Activated CD8-positive, alpha-beta memory T cell treated with anti-CD3 and anti-CD28 coated beads, Interleukin-2, amount 50 U/mL, for 24 hours (primary cell): ENCODE measurements around the gene IL4I1.

ENCODE experiments used
- DNase-seq: peaks from one replicate; pipeline ENCODE4 v3.0.0-alpha.2; 2020; ENCODE audit errors: extremely low read depth

The IL4I1 gene

DNA sequence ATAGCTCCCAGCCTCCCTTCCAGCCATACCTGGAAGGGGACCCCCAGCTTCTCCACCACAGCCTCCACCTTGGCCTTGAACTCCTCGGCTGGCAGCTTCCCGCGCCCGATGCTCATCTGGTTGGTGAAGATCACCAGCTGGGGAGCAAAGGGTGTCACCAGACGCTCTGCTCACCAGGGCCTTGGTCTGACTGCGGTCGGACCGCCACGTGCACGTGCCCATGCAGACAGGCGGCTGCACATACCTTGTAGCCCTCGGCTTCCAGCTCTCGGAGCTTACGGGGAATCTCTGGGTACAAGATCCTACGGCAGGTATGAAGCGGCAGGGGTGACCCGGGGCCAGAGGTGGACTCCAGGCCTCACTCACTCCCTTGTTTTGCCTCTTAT is 32.8 kb downstream of the IL4I1 start:
- no peak for DNase-seq

DNA sequence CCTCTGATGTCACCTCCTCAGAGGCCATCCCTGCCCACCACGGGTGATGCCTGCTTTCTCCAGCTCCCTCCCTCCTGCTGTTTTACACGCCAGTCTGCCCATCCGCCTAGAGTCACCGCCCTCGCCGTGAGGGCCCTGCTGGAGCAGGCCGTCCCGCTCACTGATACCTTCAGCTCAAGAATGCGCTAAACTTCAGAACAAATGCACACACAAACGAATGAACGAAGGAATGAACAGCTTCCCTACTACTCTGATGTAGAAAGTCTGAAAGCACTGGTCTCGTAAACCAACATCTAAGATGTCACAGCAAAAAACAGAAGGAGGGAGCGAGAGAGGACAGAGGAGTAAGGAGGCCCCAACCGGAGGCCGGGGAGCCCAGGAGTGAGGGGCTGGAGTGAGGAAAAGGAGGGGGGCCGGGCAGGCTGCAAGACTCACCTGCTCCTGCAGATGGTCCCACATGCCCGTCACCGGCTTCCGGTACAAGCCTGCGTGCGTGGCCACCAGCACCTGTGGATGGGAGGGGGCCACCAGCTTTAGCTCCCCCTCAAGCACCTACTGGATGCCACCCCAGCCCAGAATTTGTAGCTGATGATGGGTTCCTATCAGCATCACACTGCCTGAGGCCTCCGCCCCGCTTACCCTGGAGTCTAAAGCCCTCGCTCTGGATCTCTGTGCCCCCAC is 33.3 kb downstream of the IL4I1 start:
- DNase-seq: no peak

DNA sequence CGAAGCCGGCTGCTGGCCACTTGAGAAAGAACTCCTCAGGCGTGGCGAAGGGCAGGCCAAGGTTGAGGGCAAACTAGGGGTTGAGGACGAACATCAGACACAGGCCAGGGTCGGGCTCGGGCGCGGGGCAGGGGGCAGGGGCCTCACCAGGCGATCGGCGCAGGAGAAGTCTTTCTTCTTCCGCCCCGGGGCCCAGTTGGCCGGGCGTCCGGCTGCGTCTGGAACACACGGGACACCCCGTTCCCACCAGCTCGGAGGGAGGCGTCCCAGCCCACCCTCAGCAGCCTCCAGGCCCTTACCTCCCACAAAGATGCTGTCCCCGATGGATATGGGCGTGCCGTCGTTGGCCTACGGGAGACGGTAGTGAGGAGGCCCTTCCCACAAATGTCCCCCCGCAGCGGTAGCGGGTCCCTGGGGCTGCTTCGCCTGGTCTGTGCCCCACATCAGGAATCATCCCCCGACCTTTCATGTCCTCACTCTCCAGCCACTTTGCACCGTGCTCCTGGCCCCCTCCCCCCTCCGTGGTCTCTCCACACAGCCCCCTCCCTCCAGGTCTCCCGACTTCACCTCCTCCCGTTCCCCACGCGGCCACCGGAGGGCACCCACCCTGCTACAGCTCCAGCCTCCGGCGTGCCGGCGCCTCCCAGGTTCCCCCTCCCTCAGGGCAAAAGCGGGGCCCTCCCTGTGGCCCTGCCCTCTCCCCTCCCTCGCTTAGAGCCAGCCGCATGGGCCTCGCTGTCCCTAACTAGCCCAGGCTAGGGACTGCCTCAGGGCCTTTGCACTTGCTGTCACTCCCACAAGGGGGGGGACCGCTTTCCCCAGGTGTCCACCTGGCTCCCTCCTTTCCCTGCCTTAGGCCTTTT is 34.1 kb downstream of the IL4I1 start:
- DNase-seq: no peak

DNA sequence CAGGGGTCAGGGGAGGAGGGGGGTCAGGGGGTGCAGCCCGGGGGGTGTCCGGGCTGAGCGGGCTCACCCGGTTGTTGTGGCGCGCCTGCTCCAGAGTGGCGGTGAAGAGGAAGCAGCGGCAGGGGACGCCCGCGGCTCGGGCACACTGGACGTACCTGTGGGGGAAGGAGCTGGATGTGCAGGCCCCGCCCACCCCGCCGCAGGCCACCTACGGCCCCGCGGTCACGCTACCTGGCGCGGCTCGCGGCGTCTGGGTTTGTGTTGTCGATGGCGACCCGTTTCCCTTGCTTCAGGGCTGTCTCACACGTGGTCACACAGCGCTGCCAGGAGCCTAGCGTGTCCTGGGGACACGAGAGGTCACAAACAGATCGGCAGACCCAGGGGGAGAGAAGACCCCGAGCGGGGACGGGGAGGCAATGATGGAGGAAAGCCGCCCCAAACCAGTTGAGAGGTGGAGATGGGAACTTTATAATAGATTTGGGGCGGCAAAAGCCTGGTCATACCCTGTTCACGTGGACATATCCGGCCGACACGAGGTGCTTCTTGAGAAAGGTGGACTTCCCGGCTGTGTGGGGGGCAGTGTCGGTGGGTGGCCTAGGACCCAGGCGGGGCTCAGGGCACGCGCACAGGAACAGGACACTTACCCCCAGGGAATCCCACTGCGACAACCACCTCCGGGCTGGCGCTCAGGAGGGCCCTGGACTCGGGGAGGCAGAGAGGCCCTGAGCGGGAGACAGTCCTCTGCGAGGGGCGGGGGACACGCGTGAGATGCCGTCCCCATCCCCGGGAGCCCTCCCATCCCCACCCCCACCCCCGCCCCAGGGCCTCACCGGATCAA is 34.9 kb downstream of the IL4I1 start:
- DNase-seq: no peak

DNA sequence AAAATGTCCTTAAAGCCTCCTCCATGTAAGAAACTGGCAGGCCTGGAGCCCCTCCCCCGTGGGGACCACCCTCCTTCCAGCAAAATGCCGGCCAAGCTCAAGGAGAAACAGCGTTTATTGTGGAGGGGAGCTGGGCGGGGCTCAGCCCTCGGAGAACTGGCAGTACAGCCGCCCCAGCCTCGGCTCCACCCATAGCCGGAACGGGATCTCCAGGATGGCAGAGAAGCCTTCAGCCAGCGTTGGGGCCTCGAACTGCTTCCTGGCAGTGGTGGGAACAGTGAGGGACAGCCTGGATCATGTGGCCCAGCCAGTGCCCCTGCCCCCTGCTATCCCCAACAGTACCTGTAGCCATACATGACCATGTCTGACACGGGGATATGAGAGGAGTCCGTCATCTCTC is 35.6 kb downstream of the IL4I1 start:
- DNase-seq: no peak

DNA sequence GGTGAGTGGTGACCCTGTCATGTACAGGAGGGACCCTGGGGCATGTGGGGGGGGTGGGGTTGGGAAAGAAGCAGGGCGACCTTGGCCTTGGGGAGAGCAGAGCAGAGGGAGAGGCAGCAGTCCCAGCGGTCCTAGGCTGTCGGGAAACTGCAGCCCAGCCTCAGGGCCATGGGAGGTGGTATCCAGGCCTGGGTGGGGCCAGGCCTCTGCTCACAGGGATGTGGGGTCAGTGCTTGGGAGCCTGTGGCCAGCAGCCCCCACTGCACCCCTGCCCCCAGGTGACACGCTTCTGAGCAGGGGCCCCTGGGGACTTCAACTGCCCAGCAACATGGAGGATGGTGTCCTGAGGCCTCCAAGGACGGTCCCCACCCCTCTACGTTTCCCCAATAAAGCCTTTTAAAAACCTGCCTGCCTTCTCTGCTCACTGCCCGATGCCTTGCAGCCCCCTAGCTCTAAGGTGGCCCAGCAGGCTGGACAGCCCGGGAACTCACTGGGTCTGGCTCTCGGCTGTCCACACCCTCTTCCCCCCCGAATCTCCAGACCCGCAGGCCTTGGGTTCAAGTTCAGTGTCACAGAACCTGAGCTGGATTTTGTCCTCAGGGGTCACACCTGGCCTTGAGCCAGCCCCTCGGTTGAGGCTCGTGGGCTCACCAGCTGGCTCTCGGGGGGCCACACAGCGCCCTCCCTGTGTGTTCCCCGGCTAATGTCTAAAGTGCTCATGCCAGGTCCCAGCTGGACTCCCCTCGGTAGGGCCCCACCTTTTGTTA is 36.2 kb downstream of the IL4I1 start:
- no peak for DNase-seq

DNA sequence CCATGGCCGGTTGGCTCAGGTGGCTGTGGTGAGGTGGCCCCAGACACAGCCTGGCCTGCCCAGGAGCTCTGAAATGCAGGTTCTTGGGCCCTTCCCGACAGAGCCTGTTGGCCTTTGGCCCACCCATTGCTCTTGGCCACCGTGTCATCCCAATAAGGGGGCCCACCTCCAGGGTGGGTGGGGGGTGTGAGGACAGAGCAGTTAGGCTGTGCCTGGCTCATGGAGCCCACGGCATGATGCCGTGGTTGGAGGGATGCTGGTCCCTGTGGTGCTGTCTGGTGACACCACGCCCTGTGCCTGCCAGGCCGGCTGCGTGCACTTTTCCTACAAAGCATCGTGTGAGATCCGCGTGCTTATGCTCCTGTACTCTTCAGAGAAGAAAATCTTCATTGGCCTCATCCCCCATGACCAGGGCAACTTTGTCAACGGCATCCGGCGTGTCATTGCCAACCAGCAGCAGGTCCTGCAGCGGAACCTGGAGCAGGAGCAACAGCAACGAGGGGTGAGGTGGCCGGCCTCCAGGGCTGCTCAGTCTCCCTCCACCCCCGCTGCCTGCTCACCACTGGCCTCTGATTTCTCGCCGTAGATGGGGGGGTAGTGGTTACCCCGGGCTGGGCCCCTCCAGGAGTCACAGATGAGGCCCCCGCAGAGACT is 36.9 kb downstream of the IL4I1 start:
- DNase-seq: no peak

DNA sequence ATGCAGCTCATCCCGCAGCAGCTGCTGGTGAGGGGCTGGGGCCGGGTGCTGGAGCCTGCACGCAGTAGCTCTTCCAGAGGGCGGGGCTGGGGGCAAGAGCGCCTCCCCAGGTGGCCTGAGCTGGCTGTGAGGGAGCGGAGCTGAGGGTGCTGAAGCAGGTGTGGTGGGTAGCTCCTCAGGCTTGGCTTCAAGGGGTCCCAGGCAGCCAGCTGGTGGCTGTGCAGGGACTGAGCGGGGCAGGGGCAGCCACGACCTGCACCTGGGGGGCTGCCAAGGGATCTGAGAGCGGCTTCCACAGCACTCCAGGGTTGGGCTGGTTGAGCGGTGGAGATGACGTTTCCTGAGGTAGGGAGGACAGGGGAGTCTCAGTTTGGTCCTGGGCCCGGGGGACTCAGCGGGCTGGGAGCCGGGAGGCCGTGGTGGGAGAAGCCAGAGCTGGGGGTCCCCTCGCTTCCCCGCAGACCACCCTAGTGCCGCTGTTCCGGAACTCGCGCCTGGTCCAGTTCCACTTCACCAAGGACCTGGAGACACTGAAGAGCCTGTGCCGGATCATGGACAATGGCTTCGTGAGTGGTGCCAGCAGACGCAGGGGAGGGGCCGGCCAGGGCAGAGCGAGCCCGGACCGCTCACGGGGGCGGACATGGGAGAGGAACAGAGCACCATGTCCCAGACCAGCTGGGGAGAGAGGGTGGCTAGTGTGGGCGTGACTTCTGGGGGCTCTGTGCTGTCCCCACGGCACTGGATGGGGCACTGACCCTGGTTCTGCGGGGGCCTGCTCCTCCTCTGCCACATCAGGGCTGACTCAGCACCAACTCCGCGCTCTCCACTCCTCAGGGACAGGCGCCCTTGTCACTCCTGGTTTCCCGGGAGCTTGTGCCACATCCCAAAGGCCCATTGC is 38.4 kb downstream of the IL4I1 start:
- no peak for DNase-seq

DNA sequence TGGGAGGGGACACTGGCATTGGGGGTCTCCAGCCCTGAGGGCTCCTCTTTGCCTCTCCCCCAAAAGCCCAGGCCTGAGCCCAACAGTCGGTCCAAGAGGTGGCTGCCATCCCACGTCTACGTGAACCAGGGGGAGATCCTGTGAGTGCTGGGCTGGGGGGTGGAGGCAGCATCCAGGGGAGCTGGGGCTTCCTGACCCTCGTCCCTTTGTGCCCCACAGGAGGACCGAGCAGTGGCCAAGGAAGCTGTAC is 38.9 kb downstream of the IL4I1 start:
- DNase-seq: no peak

DNA sequence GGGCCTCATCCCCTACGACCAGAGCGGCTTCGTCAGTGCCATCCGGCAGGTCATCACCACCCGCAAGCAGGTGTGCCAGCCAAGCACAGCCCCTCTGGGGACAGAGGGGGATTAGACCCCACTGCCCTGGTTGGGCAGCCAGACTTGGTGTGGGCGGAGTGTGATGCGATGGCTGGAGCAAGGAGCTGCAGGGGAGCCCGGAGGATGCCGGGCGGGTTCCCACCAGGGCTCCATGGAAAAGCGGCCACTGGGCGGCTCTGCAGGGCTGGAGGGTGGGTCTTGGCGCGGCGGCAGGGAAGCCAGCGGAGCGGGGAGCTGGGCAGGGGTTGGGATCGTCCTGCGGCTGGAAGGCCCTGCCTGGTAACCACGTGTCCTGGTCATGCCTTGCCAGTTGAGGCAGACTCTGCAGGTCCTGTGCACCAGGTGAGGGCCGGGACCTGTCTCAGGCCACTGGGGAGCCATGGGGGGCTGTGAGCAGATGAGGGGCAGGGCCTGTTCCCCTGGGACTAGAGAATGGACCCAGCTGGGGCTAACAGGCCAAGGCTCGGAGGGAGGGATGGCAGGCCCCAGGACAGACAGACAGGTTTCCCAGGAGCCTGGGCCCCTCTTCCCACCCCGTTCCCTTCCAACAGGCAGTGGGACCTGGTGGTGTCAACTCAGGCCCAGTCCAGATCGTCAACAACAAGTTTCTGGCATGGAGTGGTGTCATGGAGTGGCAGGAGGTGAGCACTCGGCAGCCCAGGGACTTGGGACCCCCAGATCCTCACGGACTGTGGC is 39.4 kb downstream of the IL4I1 start:
- no peak for DNase-seq

DNA sequence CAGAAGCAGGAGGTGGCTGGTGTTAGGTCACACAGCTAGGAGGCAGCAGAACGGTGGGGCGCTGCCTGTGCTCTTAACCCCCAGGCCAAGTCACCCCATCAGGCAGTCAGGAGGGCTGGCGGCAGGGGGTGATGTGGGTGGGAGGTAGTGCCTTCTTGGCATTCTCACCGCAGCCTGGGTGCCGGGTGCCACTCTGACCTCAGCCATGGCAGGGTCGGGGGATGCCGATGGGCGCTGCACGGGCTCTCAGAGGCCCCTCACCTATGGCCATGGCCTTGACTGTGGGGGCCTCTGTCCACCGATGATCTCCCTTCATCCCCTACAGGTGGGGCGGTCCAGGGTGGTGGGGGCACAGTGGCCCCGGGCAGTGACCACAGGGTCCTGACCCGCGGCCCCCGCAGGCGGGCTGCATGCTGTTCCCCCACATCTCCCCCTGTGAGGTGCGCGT is 40.1 kb downstream of the IL4I1 start:
- DNase-seq: no peak

DNA sequence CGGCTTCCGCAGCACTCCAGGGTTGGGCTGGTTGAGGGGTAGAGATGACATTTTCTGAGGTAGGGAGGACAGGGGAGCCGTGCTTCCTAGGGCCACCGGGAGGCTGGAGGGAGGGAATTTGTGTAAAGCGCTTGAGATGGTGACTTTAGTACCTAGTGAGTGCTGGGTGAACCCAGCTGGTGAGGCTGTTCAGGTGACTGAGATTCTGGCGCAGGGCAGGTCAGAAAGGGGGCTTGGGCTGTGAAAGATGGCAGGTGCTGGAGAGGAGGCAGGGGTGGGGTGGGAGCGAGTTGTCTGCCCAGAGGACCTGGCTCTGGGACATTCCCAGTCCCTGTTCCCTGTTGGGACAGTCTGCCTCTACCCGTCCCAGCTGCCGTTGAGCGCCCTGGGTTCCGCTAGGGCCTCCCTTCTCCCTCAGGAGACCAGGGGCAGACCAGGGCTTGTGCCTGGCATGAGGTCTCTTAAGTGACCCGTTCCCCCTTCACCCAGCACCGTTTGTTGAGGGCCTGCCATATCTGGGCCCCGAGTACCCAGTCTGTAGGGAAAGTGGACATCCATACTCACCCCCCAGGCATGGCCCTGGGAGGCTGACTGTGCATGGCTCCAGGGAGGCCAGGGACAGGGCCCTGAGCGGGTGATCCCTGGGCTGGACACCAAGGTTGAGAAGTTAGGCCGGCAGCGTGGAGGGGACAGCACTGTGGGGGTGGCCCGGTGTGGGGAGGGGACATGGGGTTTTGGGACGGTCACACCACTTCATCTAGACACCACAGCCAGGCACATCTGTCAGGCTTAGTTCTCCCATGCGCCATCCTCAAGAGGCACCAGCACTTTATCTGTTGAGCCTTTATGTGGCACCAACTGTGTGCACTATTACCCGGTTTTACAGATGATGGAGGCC is 40.8 kb downstream of the IL4I1 start:
- DNase-seq: no peak

DNA sequence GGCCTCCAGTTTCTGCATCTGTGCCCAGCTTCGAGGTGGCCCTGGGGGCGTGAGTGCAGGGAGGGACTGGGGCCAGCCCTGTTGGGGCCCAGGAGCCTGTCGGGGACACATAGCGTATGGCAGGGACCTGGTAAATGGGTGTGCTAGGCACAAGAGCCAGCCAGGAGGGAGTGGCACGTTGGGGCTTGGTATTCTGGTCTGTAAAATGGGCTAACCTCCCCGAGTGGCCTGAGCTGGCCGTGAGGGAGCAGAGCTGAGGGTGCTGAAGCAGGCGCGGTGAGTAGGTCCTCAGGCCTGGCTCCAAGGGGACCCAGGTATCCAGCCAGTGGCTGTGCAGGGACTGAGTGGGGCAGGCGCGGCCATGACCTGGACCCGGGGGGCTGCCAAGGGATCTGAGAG is 41.4 kb downstream of the IL4I1 start:
- no peak for DNase-seq

DNA sequence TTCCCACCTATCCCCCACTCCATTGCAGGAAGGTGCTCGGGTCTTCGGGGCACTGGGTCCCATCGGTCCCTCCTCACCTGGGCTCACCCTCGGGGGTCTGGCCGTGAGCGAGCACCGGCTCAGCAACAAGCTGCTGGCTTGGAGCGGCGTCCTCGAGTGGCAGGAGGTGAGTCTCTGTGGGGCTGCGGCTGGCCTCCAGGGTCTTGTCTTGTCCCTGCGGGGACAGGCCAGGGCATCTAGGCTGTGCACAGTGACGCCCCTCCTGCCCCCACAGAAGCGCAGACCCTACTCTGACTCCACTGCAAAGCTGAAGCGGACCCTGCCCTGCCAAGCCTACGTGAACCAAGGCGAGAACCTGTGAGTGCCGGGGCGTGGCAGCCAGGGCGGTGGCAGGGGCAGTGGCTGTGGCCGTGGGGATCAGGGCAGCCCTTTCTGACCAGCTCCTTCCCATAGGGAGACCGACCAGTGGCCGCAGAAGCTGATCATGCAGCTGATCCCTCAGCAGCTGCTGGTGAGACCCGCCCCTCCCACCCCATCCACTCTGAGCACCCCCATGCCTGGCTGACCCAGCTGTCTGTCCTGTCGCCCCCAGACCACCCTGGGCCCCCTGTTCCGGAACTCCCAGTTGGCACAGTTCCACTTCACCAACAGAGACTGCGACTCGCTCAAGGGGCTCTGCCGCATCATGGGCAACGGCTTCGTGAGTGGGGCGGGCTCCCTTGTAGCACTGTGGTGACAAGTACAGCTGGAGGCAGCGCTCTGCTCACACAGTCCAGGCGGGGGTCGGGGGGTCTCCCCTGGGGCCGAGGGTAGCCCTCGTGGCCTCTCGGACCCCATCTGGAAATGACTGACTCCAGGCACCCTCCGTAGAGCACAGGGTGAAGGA is 42.1 kb downstream of the IL4I1 start:
- DNase-seq: no peak

DNA sequence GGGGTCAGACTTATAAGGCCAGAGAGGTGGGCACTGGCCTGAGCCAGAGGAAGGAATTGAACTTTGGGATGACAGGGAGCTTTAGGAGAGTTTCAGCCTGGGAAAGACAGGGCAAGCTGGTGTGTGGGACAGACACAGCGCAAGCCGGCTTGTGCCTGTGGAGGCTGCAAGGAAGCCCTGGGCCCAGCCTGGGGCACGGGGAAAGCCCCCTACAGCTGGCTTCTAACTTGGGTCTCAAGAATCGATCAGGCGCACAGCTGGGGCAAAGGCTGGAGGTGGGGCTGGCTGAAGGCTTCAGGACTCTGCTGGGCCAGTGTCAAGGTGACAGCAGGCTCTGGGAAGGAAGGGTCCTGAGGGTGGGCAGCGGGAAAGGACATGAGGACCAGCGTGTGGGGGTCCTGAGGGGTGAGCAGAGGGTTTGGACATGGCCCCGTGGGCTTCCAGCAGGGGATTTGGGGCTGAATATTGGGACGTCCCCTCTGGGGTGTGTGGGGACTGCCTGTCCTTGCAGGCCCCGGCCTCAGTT is 42.8 kb downstream of the IL4I1 start:
- no peak for DNase-seq

DNA sequence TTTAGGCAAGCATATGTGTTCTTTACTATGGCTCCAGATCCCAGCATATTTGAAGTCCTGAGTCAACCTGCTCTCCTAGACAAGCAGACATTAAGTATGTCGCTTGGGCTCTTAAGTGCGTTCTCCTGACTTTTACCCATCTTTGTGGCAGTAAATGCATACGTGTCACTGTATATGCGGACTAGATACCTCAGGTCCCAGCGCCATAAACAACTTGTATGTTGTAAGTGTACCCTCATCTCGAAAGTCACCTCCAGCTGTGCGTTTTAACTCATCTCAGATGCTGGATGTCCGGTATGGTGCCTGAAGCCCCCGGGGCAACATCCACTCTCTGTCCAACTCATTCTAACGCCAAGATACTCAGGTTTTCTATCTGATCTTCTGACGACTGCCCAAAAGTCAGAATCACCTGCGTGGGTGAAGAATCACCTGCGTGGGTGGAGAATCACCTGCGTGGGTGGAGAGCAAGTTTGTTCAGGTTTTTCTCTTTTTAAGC is 44.0 kb downstream of the IL4I1 start:
- no peak for DNase-seq
